WTC11 (cell line): ENCODE results near the gene RASGRF1. TPM values are rescaled to one million over a fixed set of nuclear protein-coding genes. Genes with fewer than 3 reads are reported as not detected.

Experiments used
- ATAC-seq: fragments of 200-7000 bp; cut with Tn5 transposase; 2 replicates; pipeline ENCODE4 v1.10.0; 2021; ENCODE audit warnings: mild to moderate bottlenecking, moderate library complexity
- CTCF ChIA-PET: fragments of 300-600 bp; sonication (Branson Sonifier 250); formaldehyde crosslinking; loops from one replicate; lab custom pipeline; 2021; ENCODE audit warnings: antibody characterized with exemption; lab: Charles Lee
- POLR2A ChIA-PET: fragments of 350-600 bp; sonication (Branson Sonifier 250); formaldehyde crosslinking; loops from one replicate; lab custom pipeline; 2021; ENCODE audit warnings: antibody characterized with exemption; lab: Charles Lee
- DNase-seq: peaks from one replicate; pipeline ENCODE4 v3.0.0; 2021; ENCODE audit warnings: low spot score
- H3K27ac Mint-ChIP-seq: 2 replicates; pipeline ENCODE4 v1.8.0; 2021; ENCODE audit warnings: mixed read lengths
- H3K27me3 Mint-ChIP-seq: 2 replicates; pipeline ENCODE4 v1.8.0; 2021; ENCODE audit warnings: low read depth, mild to moderate bottlenecking, moderate library complexity, mixed read lengths
- H3K36me3 Mint-ChIP-seq: 2 replicates; pipeline ENCODE4 v1.8.0; 2021; ENCODE audit warnings: mixed read lengths
- H3K4me1 Mint-ChIP-seq: 2 replicates; pipeline ENCODE4 v1.8.0; 2022; ENCODE audit warnings: mixed read lengths
- H3K4me3 Mint-ChIP-seq: 2 replicates; pipeline ENCODE4 v1.8.0; 2021; ENCODE audit warnings: mild to moderate bottlenecking, moderate library complexity, mixed read lengths
- H3K9me3 Mint-ChIP-seq: 2 replicates; pipeline ENCODE4 v1.8.0; 2021; ENCODE audit warnings: mixed read lengths
- FOXJ3 ChIP-seq: sonication (generic); formaldehyde crosslinking; IDR thresholded peaks from 2 replicates; pipeline ENCODE4 v1.9.0; 2021; ENCODE audit warnings: missing genetic modification reagents, mild to moderate bottlenecking, borderline replicate concordance
- FOXK1 ChIP-seq: sonication (generic); formaldehyde crosslinking; IDR thresholded peaks from 2 replicates; pipeline ENCODE4 v1.8.0; 2022; ENCODE audit warnings: mild to moderate bottlenecking, moderate library complexity, missing genetic modification reagents
- GABPB1 ChIP-seq: sonication (generic); formaldehyde crosslinking; IDR thresholded peaks from 2 replicates; pipeline ENCODE4 v1.8.1; 2023; ENCODE audit warnings: mild to moderate bottlenecking, missing genetic modification reagents
- GTF2I ChIP-seq: fragments of 250-450 bp; sonication (Bioruptor Pico); conservative IDR thresholded peaks from 2 replicates; pipeline ENCODE4 v1.4.0; 2021; ENCODE audit warnings: mild to moderate bottlenecking
- NFATC4 ChIP-seq: fragments of 250-450 bp; sonication (Bioruptor Pico); IDR thresholded peaks from 2 replicates; pipeline ENCODE4 v1.9.0; 2021; ENCODE audit warnings: mild to moderate bottlenecking
- NR1H2 ChIP-seq: sonication (generic); formaldehyde crosslinking; IDR thresholded peaks from 2 replicates; pipeline ENCODE4 v1.9.0; 2021; ENCODE audit warnings: mild to moderate bottlenecking, moderate library complexity, missing genetic modification reagents
- SOX15 ChIP-seq: fragments of 250-450 bp; sonication (Bioruptor Pico); IDR thresholded peaks from 2 replicates; pipeline ENCODE4 v1.9.0; 2021; ENCODE audit warnings: mild to moderate bottlenecking
- TEAD4 ChIP-seq: sonication (generic); formaldehyde crosslinking; IDR thresholded peaks from 2 replicates; pipeline ENCODE4 v1.8.0; 2022; ENCODE audit warnings: mild to moderate bottlenecking, missing genetic modification reagents
- ZNF121 ChIP-seq: sonication (generic); formaldehyde crosslinking; IDR thresholded peaks from 2 replicates; pipeline ENCODE4 v1.8.0; 2023; ENCODE audit warnings: missing genetic modification reagents
- ZNF219 ChIP-seq: sonication (generic); formaldehyde crosslinking; IDR thresholded peaks from 2 replicates; pipeline ENCODE4 v1.8.0; 2023; ENCODE audit warnings: missing genetic modification reagents, mild to moderate bottlenecking, borderline replicate concordance
- ZNF317 ChIP-seq: sonication (generic); formaldehyde crosslinking; IDR thresholded peaks from 2 replicates; pipeline ENCODE4 v1.8.1; 2023; ENCODE audit warnings: low read depth, mild to moderate bottlenecking, moderate library complexity, missing genetic modification reagents, borderline replicate concordance
- ZNF416 ChIP-seq: fragments of 250-450 bp; sonication (Bioruptor Pico); IDR thresholded peaks from 2 replicates; pipeline ENCODE4 v1.9.0; 2021; ENCODE audit warnings: mild to moderate bottlenecking, inconsistent platforms
- total RNA-seq: library from RNA; stranded (reverse); gene quantifications from 3 replicates; pipeline ENCODE4 v1.2.3, GENCODE V29; 2021
- TF ChIP-seq, protein P1 (sequence below): sonication (generic); formaldehyde crosslinking; IDR thresholded peaks from 2 replicates; pipeline ENCODE4 v1.8.0; 2023; ENCODE audit warnings: mild to moderate bottlenecking, missing genetic modification reagents
- TF ChIP-seq, protein P2 (sequence below): sonication (generic); formaldehyde crosslinking; IDR thresholded peaks from 2 replicates; pipeline ENCODE4 v1.8.1; 2023; ENCODE audit warnings: mild to moderate bottlenecking, missing genetic modification reagents, moderate library complexity
- TF ChIP-seq, protein P3 (sequence below): fragments of 250-450 bp; sonication (Bioruptor Pico); IDR thresholded peaks from 2 replicates; pipeline ENCODE4 v1.9.0; 2021; ENCODE audit warnings: moderate library complexity, mild to moderate bottlenecking, inconsistent platforms, borderline replicate concordance
- TF ChIP-seq, protein P4 (sequence below): sonication (generic); formaldehyde crosslinking; IDR thresholded peaks from 2 replicates; pipeline ENCODE4 v1.8.1; 2023; ENCODE audit warnings: mild to moderate bottlenecking, missing genetic modification reagents, moderate library complexity
- TF ChIP-seq, protein P5 (sequence below): sonication (generic); formaldehyde crosslinking; IDR thresholded peaks from 2 replicates; pipeline ENCODE4 v1.8.0; 2022; ENCODE audit warnings: mild to moderate bottlenecking, missing genetic modification reagents
- TF ChIP-seq, protein P6 (sequence below): sonication (generic); formaldehyde crosslinking; IDR thresholded peaks from 2 replicates; pipeline ENCODE4 v1.8.0; 2023; ENCODE audit warnings: missing genetic modification reagents, mild to moderate bottlenecking, borderline replicate concordance
- TF ChIP-seq, protein P7 (sequence below): sonication (generic); formaldehyde crosslinking; IDR thresholded peaks from 2 replicates; pipeline ENCODE4 v1.8.0; 2022; ENCODE audit warnings: mild to moderate bottlenecking, missing genetic modification reagents

Gene RASGRF1
- total RNA-seq, 1 experiment from 2014 or later: 0.85 TPM

DNA sequence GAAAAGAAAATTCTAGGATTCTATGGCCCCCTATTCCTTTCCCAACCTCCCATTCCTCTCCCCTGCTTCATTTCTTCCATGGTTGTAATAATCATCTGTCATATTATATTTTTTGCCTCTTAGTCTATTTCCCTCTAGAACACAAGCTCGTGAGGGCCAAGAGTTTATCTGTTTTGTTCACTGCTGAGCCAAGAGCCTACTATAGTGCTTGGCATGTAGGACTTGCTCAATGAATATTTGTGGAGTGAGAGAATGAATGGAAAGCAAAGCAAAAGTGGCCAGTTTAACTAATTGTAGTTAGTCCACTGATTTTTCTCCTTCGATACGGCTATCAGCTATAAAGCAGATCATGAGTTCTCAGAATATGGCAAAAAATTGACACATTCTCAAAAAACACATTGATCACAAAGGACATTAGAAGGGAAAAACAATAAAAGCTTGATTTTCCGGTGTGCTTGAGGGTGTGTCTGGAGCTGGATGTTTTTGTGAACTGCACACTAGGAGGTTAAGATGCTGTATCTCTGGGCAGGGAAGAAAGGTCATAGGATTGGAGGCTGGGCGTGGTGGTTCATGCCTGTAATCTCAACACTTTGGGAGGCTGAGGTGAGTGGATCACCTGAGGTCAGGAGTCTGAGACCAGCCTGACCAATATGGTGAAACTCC, 120.8 kb downstream of the RASGRF1 start (continued):
- TF ChIP-seq, protein P1, sequence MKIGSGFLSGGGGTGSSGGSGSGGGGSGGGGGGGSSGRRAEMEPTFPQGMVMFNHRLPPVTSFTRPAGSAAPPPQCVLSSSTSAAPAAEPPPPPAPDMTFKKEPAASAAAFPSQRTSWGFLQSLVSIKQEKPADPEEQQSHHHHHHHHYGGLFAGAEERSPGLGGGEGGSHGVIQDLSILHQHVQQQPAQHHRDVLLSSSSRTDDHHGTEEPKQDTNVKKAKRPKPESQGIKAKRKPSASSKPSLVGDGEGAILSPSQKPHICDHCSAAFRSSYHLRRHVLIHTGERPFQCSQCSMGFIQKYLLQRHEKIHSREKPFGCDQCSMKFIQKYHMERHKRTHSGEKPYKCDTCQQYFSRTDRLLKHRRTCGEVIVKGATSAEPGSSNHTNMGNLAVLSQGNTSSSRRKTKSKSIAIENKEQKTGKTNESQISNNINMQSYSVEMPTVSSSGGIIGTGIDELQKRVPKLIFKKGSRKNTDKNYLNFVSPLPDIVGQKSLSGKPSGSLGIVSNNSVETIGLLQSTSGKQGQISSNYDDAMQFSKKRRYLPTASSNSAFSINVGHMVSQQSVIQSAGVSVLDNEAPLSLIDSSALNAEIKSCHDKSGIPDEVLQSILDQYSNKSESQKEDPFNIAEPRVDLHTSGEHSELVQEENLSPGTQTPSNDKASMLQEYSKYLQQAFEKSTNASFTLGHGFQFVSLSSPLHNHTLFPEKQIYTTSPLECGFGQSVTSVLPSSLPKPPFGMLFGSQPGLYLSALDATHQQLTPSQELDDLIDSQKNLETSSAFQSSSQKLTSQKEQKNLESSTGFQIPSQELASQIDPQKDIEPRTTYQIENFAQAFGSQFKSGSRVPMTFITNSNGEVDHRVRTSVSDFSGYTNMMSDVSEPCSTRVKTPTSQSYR: no peak
- no peak for TF ChIP-seq FOXJ3 (CRISPR knock-in tag)
- TF ChIP-seq, protein P2, sequence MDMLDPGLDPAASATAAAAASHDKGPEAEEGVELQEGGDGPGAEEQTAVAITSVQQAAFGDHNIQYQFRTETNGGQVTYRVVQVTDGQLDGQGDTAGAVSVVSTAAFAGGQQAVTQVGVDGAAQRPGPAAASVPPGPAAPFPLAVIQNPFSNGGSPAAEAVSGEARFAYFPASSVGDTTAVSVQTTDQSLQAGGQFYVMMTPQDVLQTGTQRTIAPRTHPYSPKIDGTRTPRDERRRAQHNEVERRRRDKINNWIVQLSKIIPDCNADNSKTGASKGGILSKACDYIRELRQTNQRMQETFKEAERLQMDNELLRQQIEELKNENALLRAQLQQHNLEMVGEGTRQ (CRISPR knock-in tag): no peak
- TF ChIP-seq, all 79 proteins: peak for 0

DNA sequence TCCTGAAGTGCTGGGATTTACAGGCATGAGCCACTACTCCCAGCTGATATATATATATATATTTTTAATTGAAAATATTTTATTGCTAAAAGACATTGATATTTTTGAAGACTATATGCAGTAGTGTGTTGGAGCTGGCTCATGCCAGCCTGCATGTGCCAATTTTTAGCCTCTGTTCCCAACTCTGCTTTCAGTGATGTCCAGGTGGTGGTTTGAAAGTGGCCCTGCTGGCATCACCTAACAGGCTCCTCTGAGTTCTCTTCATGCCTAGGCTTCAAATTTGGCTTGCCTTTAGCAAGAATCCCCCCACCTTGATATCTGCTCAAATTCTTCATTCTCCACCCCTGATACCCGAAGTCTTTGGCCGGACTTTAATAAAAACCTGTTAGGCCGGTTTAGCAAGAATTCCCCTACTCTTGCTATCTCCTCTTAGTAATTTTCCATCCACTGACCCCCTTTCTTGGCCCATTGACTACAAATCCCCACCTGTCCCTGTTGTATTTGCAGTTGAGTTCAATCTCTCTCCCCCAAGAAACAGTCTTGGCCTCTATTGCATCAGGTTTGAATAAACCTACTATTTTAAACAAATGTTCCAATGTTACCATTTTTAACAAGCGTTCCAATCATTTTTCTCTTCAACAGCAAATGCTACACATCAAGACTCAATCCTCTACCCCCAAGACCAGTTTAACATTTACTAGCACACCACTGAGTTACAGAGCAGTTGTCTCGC, 121.9 kb downstream of the RASGRF1 start:
- DNase-seq: no peak
- ChIA-PET CTCF (interaction anchor here (1.5 to 1.8 kb wide), 4 partner anchors 11 to 61 kb away, joined by 3 to 17 read pairs (median 8); no protein-coding TSS in a partner anchor), POLR2A (interaction anchor here (0.6 kb wide), 1 partner anchor 29 kb away, joined by 8 read pairs; no protein-coding TSS in a partner anchor)
- H3K4me3 Mint-ChIP-seq: peak overlapping the region; percentile 45
- H3K27ac Mint-ChIP-seq: peak overlapping the region; percentile 94
- ATAC-seq: no peak
- TF ChIP-seq, protein P3, sequence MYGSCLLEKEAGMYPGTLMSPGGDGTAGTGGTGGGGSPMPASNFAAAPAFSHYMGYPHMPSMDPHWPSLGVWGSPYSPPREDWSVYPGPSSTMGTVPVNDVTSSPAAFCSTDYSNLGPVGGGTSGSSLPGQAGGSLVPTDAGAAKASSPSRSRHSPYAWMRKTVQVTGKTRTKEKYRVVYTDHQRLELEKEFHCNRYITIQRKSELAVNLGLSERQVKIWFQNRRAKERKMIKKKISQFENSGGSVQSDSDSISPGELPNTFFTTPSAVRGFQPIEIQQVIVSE (CRISPR knock-in tag): no peak
- TF ChIP-seq GABPB1 (CRISPR knock-in tag): no peak
- no peaks in the 10 kb centered on the region for H3K36me3 Mint-ChIP-seq
- H3K9me3 Mint-ChIP-seq: no peaks in the 10 kb centered on the region
- no peaks in the 10 kb centered on the region for H3K27me3 Mint-ChIP-seq
- peaks cover 44% of the 10 kb centered on the region for H3K4me1 Mint-ChIP-seq

DNA sequence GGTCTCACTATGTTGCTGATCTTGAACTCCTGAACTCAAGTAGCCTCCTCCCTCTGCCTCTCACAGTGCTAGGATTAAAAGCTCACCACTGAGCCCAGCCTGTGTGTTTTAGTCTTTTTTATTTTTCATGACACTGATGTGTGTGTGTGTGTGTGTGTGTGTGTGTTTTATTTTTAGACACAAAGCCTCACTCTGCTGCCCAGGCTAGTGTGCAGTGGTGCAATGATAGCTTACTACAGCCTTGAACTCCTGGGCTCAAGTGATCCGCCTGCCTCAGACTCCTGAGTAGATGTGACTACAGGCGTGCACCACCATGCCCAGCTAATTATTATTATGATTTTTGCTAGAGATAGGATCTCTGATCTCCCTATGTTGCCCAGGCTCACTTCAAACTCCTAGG, 122.5 kb downstream of the RASGRF1 start:
- no peak overlapping the region for H3K27ac Mint-ChIP-seq
- POLR2A ChIA-PET: interaction anchor here (0.6 kb wide), 1 partner anchor 30 kb away, joined by 8 read pairs; no protein-coding TSS in a partner anchor
- no peaks in the 10 kb centered on the region for H3K9me3 Mint-ChIP-seq
- CTCF ChIA-PET: interaction anchor here (0.7 to 1.8 kb wide), 5 partner anchors 9 to 60 kb away, joined by 3 to 17 read pairs (median 6); no protein-coding TSS in a partner anchor
- H3K4me1 Mint-ChIP-seq: peaks cover 44% of the 10 kb centered on the region
- H3K4me3 Mint-ChIP-seq: no peak overlapping the region
- DNase-seq: no peak
- no peaks in the 10 kb centered on the region for H3K36me3 Mint-ChIP-seq
- TF ChIP-seq ZNF416 (no peak), NR1H2 (no peak), ZNF317 (no peak), NFATC4 (CRISPR knock-in tag) (no peak), ZNF121 (CRISPR knock-in tag) (no peak), FOXK1 (CRISPR knock-in tag) (no peak), ZNF219 (CRISPR knock-in tag) (no peak), TEAD4 (CRISPR knock-in tag) (no peak), SOX15 (CRISPR knock-in tag) (no peak), GTF2I (CRISPR knock-in tag) (no peak)
- TF ChIP-seq, protein P4, sequence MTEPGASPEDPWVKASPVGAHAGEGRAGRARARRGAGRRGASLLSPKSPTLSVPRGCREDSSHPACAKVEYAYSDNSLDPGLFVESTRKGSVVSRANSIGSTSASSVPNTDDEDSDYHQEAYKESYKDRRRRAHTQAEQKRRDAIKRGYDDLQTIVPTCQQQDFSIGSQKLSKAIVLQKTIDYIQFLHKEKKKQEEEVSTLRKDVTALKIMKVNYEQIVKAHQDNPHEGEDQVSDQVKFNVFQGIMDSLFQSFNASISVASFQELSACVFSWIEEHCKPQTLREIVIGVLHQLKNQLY (CRISPR knock-in tag): no peak
- TF ChIP-seq, protein P5, sequence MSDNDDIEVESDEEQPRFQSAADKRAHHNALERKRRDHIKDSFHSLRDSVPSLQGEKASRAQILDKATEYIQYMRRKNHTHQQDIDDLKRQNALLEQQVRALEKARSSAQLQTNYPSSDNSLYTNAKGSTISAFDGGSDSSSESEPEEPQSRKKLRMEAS (CRISPR knock-in tag): no peak
- TF ChIP-seq, protein P6, sequence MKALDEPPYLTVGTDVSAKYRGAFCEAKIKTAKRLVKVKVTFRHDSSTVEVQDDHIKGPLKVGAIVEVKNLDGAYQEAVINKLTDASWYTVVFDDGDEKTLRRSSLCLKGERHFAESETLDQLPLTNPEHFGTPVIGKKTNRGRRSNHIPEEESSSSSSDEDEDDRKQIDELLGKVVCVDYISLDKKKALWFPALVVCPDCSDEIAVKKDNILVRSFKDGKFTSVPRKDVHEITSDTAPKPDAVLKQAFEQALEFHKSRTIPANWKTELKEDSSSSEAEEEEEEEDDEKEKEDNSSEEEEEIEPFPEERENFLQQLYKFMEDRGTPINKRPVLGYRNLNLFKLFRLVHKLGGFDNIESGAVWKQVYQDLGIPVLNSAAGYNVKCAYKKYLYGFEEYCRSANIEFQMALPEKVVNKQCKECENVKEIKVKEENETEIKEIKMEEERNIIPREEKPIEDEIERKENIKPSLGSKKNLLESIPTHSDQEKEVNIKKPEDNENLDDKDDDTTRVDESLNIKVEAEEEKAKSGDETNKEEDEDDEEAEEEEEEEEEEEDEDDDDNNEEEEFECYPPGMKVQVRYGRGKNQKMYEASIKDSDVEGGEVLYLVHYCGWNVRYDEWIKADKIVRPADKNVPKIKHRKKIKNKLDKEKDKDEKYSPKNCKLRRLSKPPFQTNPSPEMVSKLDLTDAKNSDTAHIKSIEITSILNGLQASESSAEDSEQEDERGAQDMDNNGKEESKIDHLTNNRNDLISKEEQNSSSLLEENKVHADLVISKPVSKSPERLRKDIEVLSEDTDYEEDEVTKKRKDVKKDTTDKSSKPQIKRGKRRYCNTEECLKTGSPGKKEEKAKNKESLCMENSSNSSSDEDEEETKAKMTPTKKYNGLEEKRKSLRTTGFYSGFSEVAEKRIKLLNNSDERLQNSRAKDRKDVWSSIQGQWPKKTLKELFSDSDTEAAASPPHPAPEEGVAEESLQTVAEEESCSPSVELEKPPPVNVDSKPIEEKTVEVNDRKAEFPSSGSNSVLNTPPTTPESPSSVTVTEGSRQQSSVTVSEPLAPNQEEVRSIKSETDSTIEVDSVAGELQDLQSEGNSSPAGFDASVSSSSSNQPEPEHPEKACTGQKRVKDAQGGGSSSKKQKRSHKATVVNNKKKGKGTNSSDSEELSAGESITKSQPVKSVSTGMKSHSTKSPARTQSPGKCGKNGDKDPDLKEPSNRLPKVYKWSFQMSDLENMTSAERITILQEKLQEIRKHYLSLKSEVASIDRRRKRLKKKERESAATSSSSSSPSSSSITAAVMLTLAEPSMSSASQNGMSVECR (CRISPR knock-in tag): no peak
- TF ChIP-seq, protein P7, sequence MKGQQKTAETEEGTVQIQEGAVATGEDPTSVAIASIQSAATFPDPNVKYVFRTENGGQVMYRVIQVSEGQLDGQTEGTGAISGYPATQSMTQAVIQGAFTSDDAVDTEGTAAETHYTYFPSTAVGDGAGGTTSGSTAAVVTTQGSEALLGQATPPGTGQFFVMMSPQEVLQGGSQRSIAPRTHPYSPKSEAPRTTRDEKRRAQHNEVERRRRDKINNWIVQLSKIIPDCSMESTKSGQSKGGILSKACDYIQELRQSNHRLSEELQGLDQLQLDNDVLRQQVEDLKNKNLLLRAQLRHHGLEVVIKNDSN: no peak
- TF ChIP-seq, protein P2 (CRISPR knock-in tag): no peak
- TF ChIP-seq, all 79 proteins: peak for 0
- H3K27me3 Mint-ChIP-seq: no peaks in the 10 kb centered on the region
- no peak for ATAC-seq
